Midbrain (tissue), 1 donor: Measurements from ENCODE around the gene GRK6.

Source experiments
- DNase-seq: peaks from one replicate; lab custom pipeline; 2025; lab: John Stamatoyannopoulos, UW

The GRK6 gene

GRCh38 chr5:177440990-177441780, 14.7 kb downstream of the GRK6 start:
- DNase-seq, result no peak

GRCh38 chr5:177442066-177442826, 15.8 kb downstream of the GRK6 start:
- no peak for DNase-seq

GRCh38 chr5:177443144-177443983, 16.9 kb downstream of the GRK6 start:
- DNase-seq, result no peak

DNA sequence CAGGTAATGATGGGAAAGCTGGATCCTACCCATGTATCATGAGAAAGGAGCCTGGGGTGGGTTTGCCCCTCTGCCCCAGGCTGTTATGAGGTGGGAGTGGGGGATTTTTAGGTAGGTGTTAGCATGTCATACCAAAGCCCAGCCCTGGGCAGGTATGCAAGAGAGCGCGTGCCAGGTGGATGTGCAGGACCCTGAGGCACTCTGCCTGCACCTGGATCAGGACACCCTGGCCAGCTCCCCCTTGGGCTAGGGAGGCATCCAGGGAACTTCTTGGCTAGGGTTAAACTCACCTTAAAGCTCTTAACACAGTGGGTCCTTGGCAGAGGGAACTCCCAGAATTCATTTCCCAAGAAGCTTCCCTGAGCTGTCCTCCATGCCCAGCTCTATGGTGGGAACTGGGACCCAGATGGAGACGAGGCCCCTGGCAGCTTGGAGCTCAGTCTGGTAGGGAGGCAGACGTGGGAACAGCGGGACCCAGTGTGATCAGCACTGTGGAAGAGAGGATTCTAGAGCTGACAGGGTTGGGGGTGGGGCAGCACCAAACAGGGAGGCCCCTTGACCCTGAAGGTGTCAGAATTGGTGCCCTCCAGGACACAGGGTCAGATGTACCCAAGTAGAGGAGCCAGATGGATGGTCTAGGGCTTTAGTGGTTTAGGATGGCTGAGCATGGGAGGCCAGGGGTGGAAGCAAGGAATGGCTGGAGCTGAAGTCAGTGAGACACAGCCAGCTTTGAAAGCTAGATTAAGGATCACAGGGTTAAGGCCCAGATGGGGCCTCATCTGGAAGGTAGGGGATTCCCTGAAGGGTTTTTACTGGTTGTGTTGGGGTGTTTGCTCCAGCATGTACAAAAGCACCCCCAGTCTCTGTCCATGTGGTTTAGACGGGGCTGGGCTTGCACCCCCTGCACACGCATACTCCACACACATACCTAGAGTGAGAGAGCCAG, 17.9 kb downstream of the GRK6 start:
- DNase-seq, result no peak

GRCh38 chr5:177445052-177445916, 18.8 kb downstream of the GRK6 start:
- DNase-seq, result no peak

DNA sequence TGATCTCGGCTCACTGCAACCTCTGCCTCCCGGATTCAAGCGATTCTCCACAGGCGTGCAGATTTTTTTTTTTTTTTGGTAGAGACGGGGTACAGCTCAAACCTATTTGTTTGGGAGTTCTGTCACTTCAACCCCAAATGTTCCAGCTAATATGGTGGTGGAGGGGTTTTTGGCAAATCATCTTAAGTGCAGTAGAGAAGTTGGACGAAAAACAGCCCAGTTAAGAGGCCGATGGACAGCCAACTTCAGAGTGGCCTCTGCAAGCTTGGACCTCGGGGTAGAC, 19.4 kb downstream of the GRK6 start:
- DNase-seq, result no peak

GRCh38 chr5:177446200-177447065, 20.0 kb downstream of the GRK6 start, which contains the start of gene PRR7:
Gene PRR7, plus strand, starts transcription at chr5:177446814. Its CDS starts 8,254 bp downstream, at chr5:177455068.
- DNase-seq, result peak; percentile 78

GRCh38 chr5:177447066-177447610, 20.7 kb downstream of the GRK6 start:
- DNase-seq, result peak; percentile 74

- DNase-seq, result peak; percentile 89
Observed at GRCh38 chr5:177447611-177448243, 21.3 kb downstream of the GRK6 start.

- no peak for DNase-seq
Observed at GRCh38 chr5:177448244-177448950, 21.9 kb downstream of the GRK6 start.

- no peak for DNase-seq
Observed at GRCh38 chr5:177449140-177450061, 22.9 kb downstream of the GRK6 start.

DNA sequence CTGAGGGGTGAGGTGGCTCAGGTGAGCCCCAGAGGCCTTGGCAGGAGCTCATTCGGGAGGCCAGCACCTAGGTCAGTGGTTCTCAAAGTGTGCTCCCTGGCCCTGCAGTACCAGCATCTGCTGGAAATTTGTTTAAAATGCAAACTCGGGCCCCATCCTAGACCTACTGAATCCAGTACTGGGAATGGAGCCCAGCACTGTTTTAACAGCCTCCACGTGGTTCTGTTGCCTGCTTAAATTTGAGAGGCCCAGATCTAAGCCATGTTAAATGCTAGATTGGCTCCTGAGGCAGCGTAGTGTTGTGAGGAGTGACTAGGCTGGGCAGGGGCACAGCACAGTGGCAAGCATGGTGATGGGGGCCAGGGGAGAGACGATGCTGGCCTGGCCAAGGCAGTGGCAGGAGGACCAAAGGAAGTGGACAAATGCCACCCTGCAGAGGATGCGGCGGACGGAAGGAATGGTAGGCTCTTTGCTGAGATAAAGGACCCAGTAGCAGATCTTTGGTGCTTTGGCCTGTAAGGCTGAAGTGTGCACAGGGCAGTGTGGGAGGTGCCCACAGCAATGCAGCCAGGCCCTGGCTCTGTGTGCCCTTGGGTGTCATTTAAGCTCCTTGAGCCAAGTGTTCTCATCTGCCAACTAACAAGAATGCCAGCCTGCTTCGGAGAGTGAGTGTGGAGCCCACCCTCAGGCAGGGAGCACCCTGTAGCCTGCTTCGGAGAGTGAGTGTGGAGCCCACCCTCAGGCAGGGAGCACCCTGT, 24.4 kb downstream of the GRK6 start:
- peak; percentile 41 for DNase-seq

DNA sequence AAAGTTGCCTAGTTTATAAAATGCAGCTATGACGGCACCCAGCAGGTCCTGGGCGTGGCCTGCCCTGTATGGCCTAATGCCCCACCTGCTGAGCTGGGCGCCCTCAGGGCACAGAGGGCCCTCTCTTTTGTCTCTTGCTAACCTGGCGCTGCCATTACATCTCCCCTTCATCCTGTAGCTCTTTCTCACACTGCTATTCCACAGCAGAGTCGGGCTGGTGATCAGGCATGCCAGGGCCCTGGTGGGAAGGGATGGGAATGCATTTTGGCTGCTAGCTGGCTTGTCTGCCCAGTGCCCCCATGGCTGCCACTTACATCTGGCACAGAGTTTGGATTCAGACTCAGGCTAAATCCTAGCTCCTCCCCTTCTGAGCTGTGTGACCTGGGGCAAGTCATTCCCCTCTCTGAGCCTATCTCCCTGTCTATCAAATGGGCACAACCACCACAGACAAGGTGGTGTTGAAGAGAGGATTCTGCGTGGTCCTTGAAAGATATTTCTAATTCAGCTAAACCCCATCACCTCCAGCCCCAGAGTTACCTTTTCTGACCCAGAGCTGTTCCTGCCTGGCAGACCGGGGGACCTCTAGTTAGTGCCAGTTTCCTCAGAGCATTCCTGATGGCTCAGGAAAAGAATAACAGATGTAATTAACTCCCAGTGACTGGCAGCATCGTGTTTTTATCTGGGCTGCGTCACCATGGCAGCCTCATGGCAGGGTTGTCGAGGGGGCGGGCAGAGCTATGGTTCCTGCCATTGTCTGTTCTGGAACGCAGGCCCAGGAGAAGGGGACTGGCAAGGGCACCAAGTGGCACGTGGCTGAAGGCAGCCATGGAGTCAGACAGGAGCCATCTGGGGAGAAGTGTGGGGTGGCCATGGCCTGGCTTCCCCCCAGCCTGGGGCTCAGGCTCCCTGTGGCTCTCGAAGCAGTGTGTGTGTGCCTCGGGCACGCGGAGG, 26.5 kb downstream of the GRK6 start:
- DNase-seq, result peak; percentile 9

GRCh38 chr5:177453852-177454396, 27.4 kb downstream of the GRK6 start:
- DNase-seq, result no peak
